NCI-H1417 treated with DMSO at 0.1 percent for 48 hours (cell line): ENCODE measurements around the gene STX1B.
"Not testable (repeated sequence)": the region's sequence is repeated elsewhere in the genome, so short reads cannot be mapped to it uniquely, and the experiment has no call there.

ENCODE experiments used
- DNase-seq: peaks from one replicate; lab custom pipeline; 2025; lab: John Stamatoyannopoulos, UW

STX1B gene

GRCh38 chr16:31013292-31013691, 2.9 kb upstream of the STX1B start:
- not testable (repeated sequence) for DNase-seq

- not testable (repeated sequence) for DNase-seq
Measured at GRCh38 chr16:31011815-31012214, 1.4 kb upstream of the STX1B start.

- no peak for DNase-seq
Measured at GRCh38 chr16:31009894-31010584, 399 bp downstream of the STX1B start.

GRCh38 chr16:31009120-31009519, 1.3 kb downstream of the STX1B start:
- no peak for DNase-seq

- DNase-seq: no peak
Measured at GRCh38 chr16:31008551-31008950, 1.9 kb downstream of the STX1B start.

- DNase-seq: no peak
Measured at GRCh38 chr16:31008149-31008548, 2.3 kb downstream of the STX1B start.

- no peak for DNase-seq
Measured at GRCh38 chr16:31007684-31008083, 2.8 kb downstream of the STX1B start.

GRCh38 chr16:31006589-31006988, 3.8 kb downstream of the STX1B start:
- no peak for DNase-seq

- no peak for DNase-seq
Measured at GRCh38 chr16:31006086-31006385, 4.4 kb downstream of the STX1B start.

- DNase-seq: no peak
Measured at GRCh38 chr16:31005350-31006085, 4.9 kb downstream of the STX1B start.

GRCh38 chr16:31004658-31005057, 5.8 kb downstream of the STX1B start:
- no peak for DNase-seq

GRCh38 chr16:31003744-31004143, 6.7 kb downstream of the STX1B start:
- DNase-seq: no peak

GRCh38 chr16:31002862-31003341, 7.5 kb downstream of the STX1B start:
- DNase-seq: no peak

- DNase-seq: no peak
Measured at GRCh38 chr16:31002250-31002700, 8.2 kb downstream of the STX1B start.

- no peak for DNase-seq
Measured at GRCh38 chr16:31001507-31002249, 8.8 kb downstream of the STX1B start.

- no peak for DNase-seq
Measured at GRCh38 chr16:31000671-31001382, 9.6 kb downstream of the STX1B start.

GRCh38 chr16:30998852-30999761, 11.3 kb downstream of the STX1B start:
- no peak for DNase-seq

- DNase-seq: no peak
Measured at GRCh38 chr16:30997725-30998711, 12.4 kb downstream of the STX1B start.

- DNase-seq: no peak
Measured at GRCh38 chr16:30996985-30997724, 13.3 kb downstream of the STX1B start.
